GM13976 (cell line): ENCODE results near the gene KRTAP5-7.
"Not testable (repeated sequence)": the region's sequence is repeated elsewhere in the genome, so short reads cannot be mapped to it uniquely, and the experiment has no call there.

Source experiments
- DNase-seq: peaks from one replicate; pipeline ENCODE4 v3.0.0; 2012; ENCODE audit warnings: low spot score
- in situ Hi-C: fragments of 300-500 bp; cut with MboI; formaldehyde crosslinking; loops from one replicate; pipeline ENCODE4 v1.12.0; 2022; ENCODE audit warnings: low sequenced_read_pairs, mixed read lengths, inconsistent platforms; ENCODE audit not compliant: unreplicated experiment
- TF ChIP-seq, protein P1 (sequence below): IDR thresholded peaks from 2 replicates; pipeline ENCODE4 v1.5.1; 2012; ENCODE audit warnings: borderline replicate concordance, mild to moderate bottlenecking; ENCODE audit not compliant: insufficient read depth; ENCODE audit errors: extremely low read depth, missing control alignments, control extremely low read depth

The KRTAP5-7 gene

GRCh38 chr11:71566081-71566620 lies 39.1 kb downstream of the KRTAP5-7 start:
- TF ChIP-seq, protein P1, sequence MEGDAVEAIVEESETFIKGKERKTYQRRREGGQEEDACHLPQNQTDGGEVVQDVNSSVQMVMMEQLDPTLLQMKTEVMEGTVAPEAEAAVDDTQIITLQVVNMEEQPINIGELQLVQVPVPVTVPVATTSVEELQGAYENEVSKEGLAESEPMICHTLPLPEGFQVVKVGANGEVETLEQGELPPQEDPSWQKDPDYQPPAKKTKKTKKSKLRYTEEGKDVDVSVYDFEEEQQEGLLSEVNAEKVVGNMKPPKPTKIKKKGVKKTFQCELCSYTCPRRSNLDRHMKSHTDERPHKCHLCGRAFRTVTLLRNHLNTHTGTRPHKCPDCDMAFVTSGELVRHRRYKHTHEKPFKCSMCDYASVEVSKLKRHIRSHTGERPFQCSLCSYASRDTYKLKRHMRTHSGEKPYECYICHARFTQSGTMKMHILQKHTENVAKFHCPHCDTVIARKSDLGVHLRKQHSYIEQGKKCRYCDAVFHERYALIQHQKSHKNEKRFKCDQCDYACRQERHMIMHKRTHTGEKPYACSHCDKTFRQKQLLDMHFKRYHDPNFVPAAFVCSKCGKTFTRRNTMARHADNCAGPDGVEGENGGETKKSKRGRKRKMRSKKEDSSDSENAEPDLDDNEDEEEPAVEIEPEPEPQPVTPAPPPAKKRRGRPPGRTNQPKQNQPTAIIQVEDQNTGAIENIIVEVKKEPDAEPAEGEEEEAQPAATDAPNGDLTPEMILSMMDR = no peak
- in situ Hi-C loops = no loop called here

GRCh38 chr11:71566626-71567599 lies 39.8 kb downstream of the KRTAP5-7 start:
- DNase-seq, in situ Hi-C loops: not testable (repeated sequence)

More at GRCh38 chr11:71566081-71566620, 39.1 kb downstream of the KRTAP5-7 start:
- no peak for DNase-seq

GRCh38 chr11:71567633-71568032 lies 40.6 kb downstream of the KRTAP5-7 start:
- in situ Hi-C loops, DNase-seq: not testable (repeated sequence)

DNA sequence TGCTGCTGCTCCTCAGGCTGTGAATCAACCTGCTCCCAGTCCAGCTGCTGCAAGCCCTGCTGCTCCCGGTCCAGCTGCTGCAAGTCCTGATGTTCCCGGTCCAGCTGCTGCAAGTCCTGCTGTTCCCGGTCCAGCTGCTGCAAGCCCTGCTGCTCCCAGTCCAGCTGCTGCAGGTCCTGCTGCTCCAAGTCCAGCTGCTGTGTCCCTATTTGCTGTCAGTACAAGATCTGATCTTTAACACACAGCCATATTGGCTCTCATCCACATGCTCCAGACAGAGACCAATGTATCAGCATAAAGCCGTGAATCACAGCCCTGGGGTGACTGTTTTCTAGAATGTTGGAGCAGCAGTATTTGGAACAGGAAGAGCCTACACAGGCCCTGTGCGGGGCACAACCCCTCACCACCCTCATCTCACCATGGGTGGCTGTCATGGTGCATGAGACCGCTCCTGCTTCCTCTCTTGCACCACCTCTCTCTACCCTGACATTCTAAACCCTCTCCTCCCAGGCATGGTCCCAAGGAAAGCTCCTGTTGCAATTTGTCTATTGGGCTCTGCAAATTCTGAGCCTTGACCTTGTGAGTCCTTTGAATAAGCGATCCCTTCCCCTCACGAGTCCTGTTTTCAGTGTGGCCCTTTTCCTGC lies 41.8 kb downstream of the KRTAP5-7 start:
- TF ChIP-seq, protein P1 = no peak
- in situ Hi-C loops = no loop called here
- DNase-seq = no peak

DNA sequence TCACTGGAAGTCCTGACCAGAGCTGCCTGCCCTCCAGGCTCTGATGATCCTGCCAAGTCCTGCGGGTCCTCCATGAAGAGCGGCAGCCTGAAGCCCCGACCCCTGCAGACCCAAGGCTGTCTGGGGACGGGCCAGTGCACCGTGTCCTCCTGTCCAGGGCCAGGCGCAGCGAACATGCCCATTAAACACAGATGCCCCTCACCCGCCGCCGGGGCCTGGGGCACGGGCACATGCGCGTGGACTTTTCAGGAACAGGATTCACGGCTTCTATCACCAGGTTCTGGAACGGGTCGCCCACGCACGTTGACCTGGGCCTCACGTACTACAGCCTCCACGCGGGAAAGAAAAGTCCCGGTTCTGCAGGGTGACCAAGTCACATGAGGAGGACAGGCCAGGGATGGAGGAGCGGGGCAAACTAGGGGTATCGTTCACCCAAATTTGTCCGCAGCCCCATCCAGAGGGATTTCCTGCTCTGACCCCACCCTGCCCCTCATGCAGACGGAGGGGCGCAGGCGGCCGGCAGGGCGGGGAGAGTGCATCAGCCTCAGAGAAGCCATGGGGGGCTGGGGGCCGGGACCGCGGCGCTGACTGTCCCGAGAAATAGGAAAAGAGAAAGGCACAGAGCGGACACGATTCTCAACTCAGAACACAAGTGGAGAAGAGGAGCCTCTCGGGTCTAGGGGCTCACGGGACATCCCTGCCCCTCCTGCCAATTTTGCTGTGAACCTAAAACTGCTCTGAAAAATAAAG lies 44.2 kb downstream of the KRTAP5-7 start:
- DNase-seq, in situ Hi-C loops: not testable (repeated sequence)

DNA sequence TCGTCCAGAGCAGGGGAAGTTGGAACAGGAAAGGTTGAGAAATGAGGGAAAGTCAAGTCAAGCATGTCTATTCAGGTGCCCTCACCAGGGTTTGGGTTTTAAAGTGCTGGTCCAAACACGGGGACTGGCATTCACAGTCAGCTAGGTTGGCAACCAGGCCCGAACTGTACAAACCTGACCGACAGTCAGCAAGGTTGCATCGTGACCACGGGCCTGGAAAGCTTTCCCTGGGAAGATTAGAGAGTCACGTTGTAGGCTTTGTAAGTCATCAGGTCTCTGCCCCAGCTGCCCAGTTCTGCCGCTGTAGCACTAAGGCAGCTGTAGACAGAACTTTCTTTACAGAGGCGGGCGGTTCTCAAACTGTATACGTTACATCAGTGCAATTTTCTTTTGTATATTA lies 45.7 kb downstream of the KRTAP5-7 start:
- TF ChIP-seq, protein P1 = no peak

GRCh38 chr11:71574418-71574817 lies 47.4 kb downstream of the KRTAP5-7 start:
- TF ChIP-seq, protein P1 = no peak
- in situ Hi-C loops = no loop called here
- no peak for DNase-seq

More for the DNA sequence above, 45.7 kb downstream of the KRTAP5-7 start:
- in situ Hi-C loops = no loop called here
- DNase-seq = no peak
